A549 (cell line): ENCODE measurements around the gene XYLT1. TPM values are rescaled to one million over a fixed set of nuclear protein-coding genes. Genes with fewer than 3 reads are reported as not detected.

Experiments used
- ATAC-seq, 2 experiments: fragments of 200-7000 bp in 1 of 2; fragments of >200 bp in 1 of 2; cut with Nextera tagmentation in 1 of 2; cut with Tn5 transposase in 1 of 2; 3 replicates each; pipeline versions ENCODE4 v1.8.0 to v1.9.1; 2018 to 2020; ENCODE audit warnings: mild to moderate bottlenecking in 1 of 2, moderate library complexity in 1 of 2
- CTCF ChIA-PET: fragments of 300-600 bp; sonication (Branson Sonifier 250); formaldehyde crosslinking; extraction: SDS; loops from one replicate; lab custom pipeline; 2021; ENCODE audit warnings: antibody characterized with exemption, inconsistent platforms; lab: Yijun Ruan, JAX
- POLR2A ChIA-PET: fragments of 350-600 bp; formaldehyde crosslinking; extraction: SDS; loops from one replicate; lab custom pipeline; 2021; ENCODE audit warnings: antibody characterized with exemption, inconsistent platforms; lab: Yijun Ruan, JAX
- DNase-seq, 2 experiments: peaks; one replicate each; pipeline versions ENCODE4 v3.0.0 to v3.0.0-alpha.2; 2011 to 2016; ENCODE audit warnings: low read depth in 1 of 2, low spot score in 1 of 2
- FAIRE-seq: peaks from 2 replicates; lab custom pipeline; 2011; peaks lifted over from hg19 to GRCh38; lab: Jason Lieb, UNC
- H3K27ac ChIP-seq, 2 experiments: fragments of >200 bp; sonication (Bioruptor Twin); formaldehyde crosslinking; 3 replicates each; pipeline ENCODE4 v1.5.1; 2016 to 2017
- H3K4me1 ChIP-seq: fragments of >200 bp; sonication (Bioruptor Twin); formaldehyde crosslinking; 3 replicates; pipeline ENCODE4 v1.6.1; 2016
- H3K4me2 ChIP-seq: fragments of >200 bp; sonication (Bioruptor Twin); formaldehyde crosslinking; 3 replicates; pipeline ENCODE4 v1.6.1; 2016
- H3K4me3 ChIP-seq: fragments of >200 bp; sonication (Bioruptor Twin); formaldehyde crosslinking; 3 replicates; pipeline ENCODE4 v1.5.1; 2016
- H3K9me3 ChIP-seq: fragments of >200 bp; sonication (Bioruptor Twin); formaldehyde crosslinking; 3 replicates; pipeline ENCODE4 v1.6.1; 2016
- BHLHE40 ChIP-seq: IDR thresholded peaks from 2 replicates; pipeline ENCODE4 v1.6.1; 2012; ENCODE audit warnings: low read depth, low read length, inconsistent platforms
- CBX2 ChIP-seq: fragments of 200-600 bp; sonication (generic); IDR thresholded peaks from 2 replicates; pipeline ENCODE4 v1.6.1; 2016; ENCODE audit warnings: low read depth, mild to moderate bottlenecking, borderline replicate concordance
- CBX8 ChIP-seq: fragments of 200-600 bp; sonication (generic); IDR thresholded peaks from 2 replicates; pipeline ENCODE4 v1.6.1; 2016
- CEBPB ChIP-seq, 2 experiments: fragments of >200 bp in 1 of 2; sonication (Bioruptor Twin) in 1 of 2; formaldehyde crosslinking in 1 of 2; IDR thresholded peaks; 2 replicates each; pipeline ENCODE4 v1.6.1; 2012 to 2016
- CHD2 ChIP-seq: fragments of 150-350 bp; IDR thresholded peaks from 2 replicates; pipeline ENCODE4 v1.6.1; 2014; ENCODE audit warnings: low read length; ENCODE audit not compliant: partially characterized antibody
- EHMT2 ChIP-seq: fragments of 200-600 bp; sonication (generic); IDR thresholded peaks from 2 replicates; pipeline ENCODE4 v1.6.1; 2016; ENCODE audit warnings: antibody characterized with exemption, low read depth, mild to moderate bottlenecking, moderate library complexity
- FOSL2 ChIP-seq, 2 experiments: fragments of 450-650 bp in 1 of 2; fragments of >200 bp in 1 of 2; sonication (Bioruptor Twin) in 1 of 2; formaldehyde crosslinking; IDR thresholded peaks; 2 replicates each; pipeline versions ENCODE4 v1.5.0 to v1.6.1; 2016 to 2020; ENCODE audit warnings: mild to moderate bottlenecking in 1 of 2, moderate library complexity in 1 of 2
- FOXS1 ChIP-seq: fragments of 250-450 bp; sonication (Bioruptor Pico); IDR thresholded peaks from 2 replicates; pipeline ENCODE4 v1.5.0; 2020; ENCODE audit warnings: mild to moderate bottlenecking, moderate library complexity
- HEYL ChIP-seq: fragments of 250-450 bp; sonication (Bioruptor Pico); IDR thresholded peaks from 2 replicates; pipeline ENCODE4 v1.8.0; 2021; ENCODE audit warnings: mild to moderate bottlenecking, moderate library complexity
- HOXA7 ChIP-seq: fragments of 250-450 bp; sonication (Bioruptor Pico); IDR thresholded peaks from 2 replicates; pipeline ENCODE4 v1.5.0; 2020; ENCODE audit warnings: mild to moderate bottlenecking, moderate library complexity
- JUN ChIP-seq, 2 experiments: fragments of >200 bp; sonication (Bioruptor Twin); formaldehyde crosslinking; IDR thresholded peaks; 2 replicates in 1 of 2; 3 replicates in 1 of 2; pipeline ENCODE4 v1.6.1; 2016 to 2017
- MAZ ChIP-seq: fragments of 150-350 bp; IDR thresholded peaks from 2 replicates; pipeline ENCODE4 v1.6.1; 2014; ENCODE audit warnings: antibody characterized with exemption, low read depth, low read length, borderline replicate concordance
- MYC ChIP-seq: IDR thresholded peaks from 2 replicates; pipeline ENCODE4 v1.6.1; 2012; ENCODE audit warnings: mild to moderate bottlenecking, inconsistent platforms, low read length, improper control_type of control experiment, borderline replicate concordance
- NFE2L2 ChIP-seq: fragments of 150-350 bp; conservative IDR thresholded peaks from 2 replicates; pipeline ENCODE4 v1.6.1; 2014; ENCODE audit warnings: low read length
- NPAS2 ChIP-seq: fragments of 250-450 bp; sonication (Bioruptor Pico); IDR thresholded peaks from 2 replicates; pipeline ENCODE4 v1.8.0; 2022; ENCODE audit warnings: mild to moderate bottlenecking, moderate library complexity, borderline replicate concordance
- NR3C1 ChIP-seq: fragments of >200 bp; sonication (Bioruptor Twin); formaldehyde crosslinking; IDR thresholded peaks from 3 replicates; pipeline ENCODE4 v1.6.1; 2017
- PHF8 ChIP-seq: fragments of 200-600 bp; sonication (generic); IDR thresholded peaks from 2 replicates; pipeline ENCODE4 v1.6.1; 2016; ENCODE audit warnings: low read depth, mild to moderate bottlenecking, antibody characterized with exemption, moderate library complexity, borderline replicate concordance
- POLR2A ChIP-seq: IDR thresholded peaks from 2 replicates; pipeline ENCODE4 v1.6.1; 2012; ENCODE audit warnings: mild to moderate bottlenecking, low read length
- POLR2AphosphoS2 ChIP-seq: conservative IDR thresholded peaks from 2 replicates; pipeline ENCODE4 v1.6.1; 2012; ENCODE audit warnings: low read length, improper control_type of control experiment, inconsistent platforms
- RAD21 ChIP-seq, 2 experiments: fragments of >200 bp in 1 of 2; sonication (Bioruptor Twin) in 1 of 2; formaldehyde crosslinking in 1 of 2; IDR thresholded peaks in 1 of 2; conservative IDR thresholded peaks in 1 of 2; 2 replicates in 1 of 2; 3 replicates in 1 of 2; pipeline ENCODE4 v1.6.1; 2012 to 2018; ENCODE audit warnings: inconsistent platforms in 1 of 2
- RARB ChIP-seq: fragments of 250-450 bp; sonication (Bioruptor Pico); IDR thresholded peaks from 2 replicates; pipeline ENCODE4 v1.8.0; 2021; ENCODE audit warnings: mild to moderate bottlenecking, moderate library complexity
- RCOR1 ChIP-seq: fragments of 150-350 bp; IDR thresholded peaks from 2 replicates; pipeline ENCODE4 v1.6.1; 2014; ENCODE audit warnings: antibody characterized with exemption, low read length, low read depth
- RFX5 ChIP-seq: fragments of 450-650 bp; IDR thresholded peaks from 2 replicates; pipeline ENCODE4 v1.7.1; 2014; ENCODE audit warnings: antibody characterized with exemption, mild to moderate bottlenecking, moderate library complexity
- TP53 ChIP-seq: fragments of 250-450 bp; sonication (Bioruptor Pico); IDR thresholded peaks from 2 replicates; pipeline ENCODE4 v1.5.0; 2021; ENCODE audit warnings: mild to moderate bottlenecking, moderate library complexity
- ZFP36 ChIP-seq: fragments of 450-650 bp; IDR thresholded peaks from 2 replicates; pipeline ENCODE4 v1.6.1; 2014; ENCODE audit warnings: borderline replicate concordance; ENCODE audit not compliant: partially characterized antibody
- ZNF302 ChIP-seq: fragments of 250-450 bp; sonication (Bioruptor Pico); IDR thresholded peaks from 2 replicates; pipeline ENCODE4 v1.9.0; 2021; ENCODE audit warnings: inconsistent platforms, mild to moderate bottlenecking, moderate library complexity
- ZSCAN20 ChIP-seq: fragments of 250-450 bp; sonication (Bioruptor Pico); IDR thresholded peaks from 2 replicates; pipeline ENCODE4 v1.8.0; 2022; ENCODE audit warnings: mild to moderate bottlenecking, moderate library complexity
- WGBS: methylation state at CpG from one replicate; pipeline ENCODE4 v1.1.6; 2017; ENCODE audit errors: missing lambda C conversion rate; 5-methylcytosine and 5-hydroxymethylcytosine counted together
- polyA plus RNA-seq, 4 experiments: library from polyadenylated mRNA; depleted of rRNA in 3 of 4; stranded (reverse); fragments of >200 nt; fragmentation: RNase III in 1 of 4; extraction: RNeasy Plus Mini Kit Qiagen cat#74134 plus additional on column Dnase treatment in 1 of 4; gene quantifications; 2 replicates in 3 of 4; 3 replicates in 1 of 4; pipeline ENCODE4 v1.2.3, GENCODE V29; 2011 to 2017
- TF ChIP-seq, protein P1 (sequence below): fragments of >200 bp; sonication (Bioruptor Twin); formaldehyde crosslinking; IDR thresholded peaks from 2 replicates; pipeline ENCODE4 v1.6.1; 2016
- TF ChIP-seq, protein P2 (sequence below): IDR thresholded peaks from 2 replicates; pipeline ENCODE4 v1.6.1; 2012; ENCODE audit warnings: low read depth, borderline replicate concordance

XYLT1 gene
- polyA plus RNA-seq, 2 of the 4 experiments (the other 2 are of a cell fraction), result 0.78 to 0.88 TPM

DNA sequence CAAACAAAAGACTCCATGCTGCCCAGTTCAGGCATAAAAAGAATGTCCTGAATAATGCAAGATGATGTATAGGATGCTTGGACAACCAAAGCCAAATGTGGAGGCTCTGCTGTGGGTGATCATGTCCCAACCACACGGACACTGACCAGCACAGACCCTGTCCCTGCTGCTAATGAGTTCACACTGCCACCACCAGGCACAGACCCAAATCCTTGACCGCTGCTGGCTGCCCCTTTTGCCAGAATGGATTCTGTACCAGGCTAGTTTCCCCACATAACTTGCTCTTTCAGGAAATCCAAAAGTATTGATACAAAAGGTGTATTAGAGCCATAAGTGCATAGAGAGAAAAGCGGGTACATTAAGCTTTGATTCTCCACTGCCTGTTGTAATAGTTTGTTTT is 60.9 kb downstream of the XYLT1 start:
- Histone ChIP-seq H3K9me3 (no peaks in the 10 kb centered on the region), H3K27ac (no peak overlapping the region), H3K4me3 (no peak overlapping the region), H3K4me2 (no peak overlapping the region), H3K4me1 (0 out of 3 replicates have a peak, but pooled peaks cover 2% of the 10 kb centered on the region)
- ChIA-PET CTCF (no interaction called here), POLR2A (no interaction called here)
- TF ChIP-seq NFE2L2 (no peak), ZFP36 (no peak), RAD21 (conservative IDR thresholded peaks at IDR 0.05 in 1 of 2, IDR thresholded peaks at IDR 0.05 in 1 of 2) (no peak), ZNF302 (CRISPR knock-in tag) (no peak), MAZ (no peak), FOXS1 (CRISPR knock-in tag) (no peak), PHF8 (no peak), CHD2 (no peak), ZSCAN20 (CRISPR knock-in tag) (no peak), CBX8 (no peak), BHLHE40 (no peak)
- TF ChIP-seq, protein P1, sequence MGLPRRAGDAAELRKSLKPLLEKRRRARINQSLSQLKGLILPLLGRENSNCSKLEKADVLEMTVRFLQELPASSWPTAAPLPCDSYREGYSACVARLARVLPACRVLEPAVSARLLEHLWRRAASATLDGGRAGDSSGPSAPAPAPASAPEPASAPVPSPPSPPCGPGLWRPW, result no peak
- DNase-seq (no peak), FAIRE-seq (no peak), ATAC-seq (no peak)
- WGBS, result 36% methylated on average over 3 of the region's 3 CpGs

DNA sequence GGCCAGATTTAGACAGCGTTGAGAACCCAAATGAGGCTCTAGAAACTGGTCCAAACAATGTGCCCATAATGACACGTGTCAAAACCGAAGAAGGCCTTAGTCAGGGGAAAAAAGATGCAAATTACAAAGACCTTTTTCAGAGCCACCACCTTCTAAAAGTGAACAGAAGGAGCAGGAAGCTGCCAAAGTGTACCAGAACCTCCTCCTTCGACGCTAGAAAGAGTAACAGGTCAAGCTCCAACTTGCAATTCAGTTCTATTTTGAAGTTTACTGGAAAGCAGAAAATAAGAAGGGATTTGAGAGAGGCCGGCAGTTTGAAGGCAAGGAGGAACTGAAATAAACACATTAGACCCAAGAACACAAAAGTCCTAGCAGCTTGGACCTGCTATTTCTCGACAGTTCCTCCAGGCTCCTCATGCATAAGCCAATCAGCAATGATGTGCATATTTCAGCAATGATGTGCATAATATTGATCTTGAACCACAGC is 61.8 kb downstream of the XYLT1 start:
- TF ChIP-seq NPAS2 (CRISPR knock-in tag) (no peak), JUN (IDR thresholded peaks at IDR 0.05) (no peak), TP53 (no peak)
- TF ChIP-seq, all 56 proteins: peak for 0
- H3K9me3 ChIP-seq, result no peaks in the 10 kb centered on the region
- H3K4me1 ChIP-seq, result 0 out of 3 replicates have a peak, but pooled peaks cover 2% of the 10 kb centered on the region
- FAIRE-seq, result no peak
- ATAC-seq, result no peak
- ChIA-PET POLR2A (no interaction called here), CTCF (no interaction called here)
- WGBS, result 26% methylated on average over 7 of the region's 7 CpGs
- no peak overlapping the region for H3K27ac ChIP-seq
- no peak for DNase-seq
- H3K4me2 ChIP-seq, result no peak overlapping the region
- H3K4me3 ChIP-seq, result no peak overlapping the region

DNA sequence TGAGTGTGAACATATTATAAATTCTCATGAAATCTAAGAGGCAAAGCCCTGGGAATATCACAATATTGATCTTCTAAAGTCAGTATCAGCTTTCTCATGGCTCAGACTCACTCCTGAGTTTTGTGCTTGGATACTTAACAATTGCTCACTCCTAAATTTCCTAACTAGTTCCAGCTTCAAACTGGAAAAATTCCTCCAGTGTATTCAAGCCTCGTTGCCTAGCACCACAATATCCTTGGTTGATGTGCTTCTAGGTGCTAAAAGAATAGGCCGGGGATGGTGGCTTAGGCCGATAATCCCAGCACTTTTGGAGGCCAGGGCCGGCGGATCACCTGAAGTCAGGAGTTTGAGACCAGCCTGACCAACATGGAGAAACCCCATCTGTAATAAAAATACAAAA is 62.5 kb downstream of the XYLT1 start:
- H3K4me1 ChIP-seq, result 0 out of 3 replicates have a peak, but pooled peaks cover 2% of the 10 kb centered on the region
- H3K9me3 ChIP-seq, result no peaks in the 10 kb centered on the region
- CTCF ChIA-PET, result no interaction called here
- no peak for ATAC-seq
- H3K4me3 ChIP-seq, result no peak overlapping the region
- H3K4me2 ChIP-seq, result no peak overlapping the region
- POLR2A ChIA-PET, result no interaction called here
- DNase-seq, result no peak
- TF ChIP-seq MYC, result no peak
- TF ChIP-seq POLR2A, result no peak
- no peak for TF ChIP-seq EHMT2
- no peak for TF ChIP-seq RCOR1
- TF ChIP-seq CEBPB (IDR thresholded peaks at IDR 0.05), result no peak
- no peak for TF ChIP-seq NR3C1
- TF ChIP-seq RFX5, result no peak
- no peak for TF ChIP-seq HEYL (CRISPR knock-in tag)
- 34% methylated on average over 5 of the region's 5 CpGs for whole genome bisulfite sequencing
- FAIRE-seq, result no peak
- no peak overlapping the region for H3K27ac ChIP-seq

DNA sequence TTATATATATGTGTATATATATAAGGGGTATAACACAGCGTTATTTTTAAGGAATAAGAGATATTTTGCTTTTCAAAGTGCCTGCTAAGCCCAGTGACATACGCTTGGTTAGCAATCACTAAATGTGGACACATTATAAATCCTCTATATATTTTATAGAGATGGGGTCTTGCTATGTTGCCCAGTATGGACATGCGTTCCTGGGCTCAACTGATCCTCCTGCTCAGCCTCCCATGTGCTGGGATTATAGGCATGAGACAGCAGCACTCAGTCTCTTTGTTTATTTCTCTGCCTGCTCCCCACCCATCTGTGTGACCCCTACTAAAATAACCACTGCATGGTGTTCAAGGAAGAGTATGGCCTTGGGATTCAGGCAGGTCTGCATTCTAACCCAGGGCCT is 63.4 kb downstream of the XYLT1 start:
- Histone ChIP-seq H3K4me3 (no peak overlapping the region), H3K4me2 (no peak overlapping the region), H3K9me3 (no peaks in the 10 kb centered on the region), H3K27ac (no peak overlapping the region), H3K4me1 (0 out of 3 replicates have a peak, but pooled peaks cover 2% of the 10 kb centered on the region)
- 19% methylated on average over 3 of the region's 3 CpGs for WGBS
- no peak for FAIRE-seq
- POLR2A ChIA-PET, result no interaction called here
- CTCF ChIA-PET, result no interaction called here
- TF ChIP-seq TP53 (no peak), POLR2A (no peak), RCOR1 (no peak), CBX2 (no peak), EHMT2 (no peak), FOSL2 (IDR thresholded peaks at IDR 0.05) (no peak), FOSL2 (CRISPR knock-in tag; IDR thresholded peaks at IDR 0.05) (no peak), HOXA7 (CRISPR knock-in tag) (no peak), RFX5 (no peak), RAD21 (conservative IDR thresholded peaks at IDR 0.05 in 1 of 2, IDR thresholded peaks at IDR 0.05 in 1 of 2) (no peak), ZFP36 (no peak), POLR2AphosphoS2 (no peak), RARB (CRISPR knock-in tag) (no peak), ZSCAN20 (CRISPR knock-in tag) (no peak), CHD2 (no peak)
- TF ChIP-seq, protein P1, result no peak
- TF ChIP-seq, protein P2, sequence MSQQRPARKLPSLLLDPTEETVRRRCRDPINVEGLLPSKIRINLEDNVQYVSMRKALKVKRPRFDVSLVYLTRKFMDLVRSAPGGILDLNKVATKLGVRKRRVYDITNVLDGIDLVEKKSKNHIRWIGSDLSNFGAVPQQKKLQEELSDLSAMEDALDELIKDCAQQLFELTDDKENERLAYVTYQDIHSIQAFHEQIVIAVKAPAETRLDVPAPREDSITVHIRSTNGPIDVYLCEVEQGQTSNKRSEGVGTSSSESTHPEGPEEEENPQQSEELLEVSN, result no peak
- no peak for ATAC-seq
- DNase-seq, result no peak
